GM19240 (cell line): ENCODE measurements around the gene RCOR3.
"Not testable (repeated sequence)": the region's sequence is repeated elsewhere in the genome, so short reads cannot be mapped to it uniquely, and the experiment has no call there.

Source experiments
- DNase-seq: peaks from one replicate; pipeline ENCODE4 v3.0.0; 2011; ENCODE audit warnings: low spot score; ENCODE audit not compliant: insufficient read length

RCOR3 gene

GRCh38 chr1:211258756-211259637, at the start of gene RCOR3:
Gene RCOR3 (plus strand): TSS chr1:211259366. CDS start chr1:211259561, 195 bp downstream.
- DNase-seq, result peak; percentile 28

GRCh38 chr1:211210052-211210451, 49.1 kb upstream of the RCOR3 start:
- DNase-seq, result no peak

GRCh38 chr1:211210965-211211364, 48.2 kb upstream of the RCOR3 start:
- no peak for DNase-seq

DNA sequence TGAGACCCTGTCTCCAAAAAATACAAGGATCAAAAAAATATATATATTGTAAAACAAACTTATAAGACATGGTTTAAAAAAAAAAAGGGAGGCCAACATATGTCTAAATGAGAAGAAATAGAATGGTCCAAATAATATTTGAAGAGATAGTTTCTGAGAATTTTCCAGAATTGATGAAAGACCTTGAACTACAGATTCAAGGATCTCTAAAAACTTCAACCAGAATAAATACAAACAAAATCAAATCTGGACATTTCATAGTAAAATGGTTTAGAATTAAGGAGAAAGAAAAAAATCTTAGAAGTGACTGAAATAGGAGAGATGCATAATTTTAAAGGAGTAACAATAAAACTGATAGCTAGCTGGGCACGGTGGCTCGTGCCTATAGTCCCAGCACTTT, 45.5 kb upstream of the RCOR3 start:
- no peak for DNase-seq

DNA sequence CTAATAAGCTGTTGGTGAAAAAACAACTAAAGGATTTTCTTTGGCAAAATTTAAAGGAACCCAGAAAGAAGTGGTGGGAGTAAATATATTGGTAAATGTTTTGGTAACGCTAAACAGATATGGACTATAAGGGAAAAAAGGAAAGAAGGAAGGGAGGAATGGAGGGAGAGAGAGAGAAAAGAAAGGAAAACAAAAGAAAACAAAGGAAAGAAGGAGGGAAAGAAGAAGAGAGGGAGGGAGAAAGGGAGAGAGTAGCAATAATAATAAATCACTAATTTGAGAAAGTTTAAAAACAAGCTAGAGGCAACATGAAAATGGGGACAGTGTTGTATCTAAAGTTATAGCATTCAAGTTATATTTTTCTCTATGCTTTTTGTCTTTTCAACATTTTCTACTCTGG, 43.6 kb upstream of the RCOR3 start:
- no peak for DNase-seq

DNA sequence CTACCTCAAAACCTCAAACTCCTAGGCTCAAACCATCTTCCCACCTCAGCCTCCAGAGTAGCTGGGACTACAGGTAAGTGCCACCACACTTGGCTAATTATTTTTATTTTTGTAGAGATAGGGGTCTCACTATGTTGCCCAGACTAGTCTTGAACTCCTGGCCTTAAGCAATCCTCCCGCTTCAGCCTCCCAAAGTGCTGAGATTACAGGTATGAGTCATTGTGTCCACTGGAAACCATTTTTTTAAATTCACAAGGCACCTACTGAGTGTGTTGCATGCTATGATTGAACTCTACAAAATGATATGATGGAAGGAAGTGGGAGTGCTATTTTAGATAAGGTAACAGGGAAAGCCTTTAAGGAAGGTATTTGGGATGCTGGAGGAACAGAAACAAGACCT, 41.8 kb upstream of the RCOR3 start:
- DNase-seq, result no peak

- DNase-seq, result not testable (repeated sequence)
These were observed 36.5 kb upstream of the RCOR3 start for GRCh38 chr1:211222469-211223234.

DNA sequence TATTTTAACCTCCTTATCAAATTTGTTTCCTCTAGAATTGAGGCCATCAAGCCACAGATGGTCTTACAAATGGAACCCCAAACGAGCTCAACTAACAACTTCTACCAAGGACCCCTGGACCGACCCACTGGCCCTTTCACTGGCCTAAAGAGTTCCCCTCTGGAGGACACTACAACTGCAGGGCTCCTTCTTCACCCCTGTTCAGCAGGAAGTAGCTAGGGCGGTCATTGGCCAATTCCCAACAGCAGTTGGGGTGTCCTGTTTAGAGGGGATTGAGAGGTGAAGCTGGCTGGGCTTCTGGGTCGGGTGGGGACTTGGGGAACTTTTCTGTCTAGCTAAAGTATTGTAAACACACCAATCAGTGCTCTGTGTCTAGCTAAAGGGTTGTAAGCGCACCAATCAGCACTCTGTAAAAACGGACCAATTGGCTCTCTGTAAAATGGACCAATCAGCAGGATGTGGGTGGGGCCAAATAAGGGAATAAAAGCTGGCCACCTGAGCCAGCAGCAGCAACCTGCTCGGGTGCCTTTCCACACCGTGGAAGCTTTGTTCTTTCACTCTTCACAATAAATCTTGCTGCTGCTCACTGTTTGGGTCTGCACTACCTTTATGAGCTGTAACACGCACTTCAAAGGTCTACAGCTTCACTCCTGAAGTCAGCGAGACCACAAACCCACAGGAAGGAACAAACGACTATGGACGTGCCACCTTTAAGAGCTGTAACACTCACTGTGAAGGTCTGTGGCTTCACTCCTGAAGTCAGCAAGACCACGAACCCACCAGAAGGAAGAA, 30.4 kb upstream of the RCOR3 start:
- not testable (repeated sequence) for DNase-seq

DNA sequence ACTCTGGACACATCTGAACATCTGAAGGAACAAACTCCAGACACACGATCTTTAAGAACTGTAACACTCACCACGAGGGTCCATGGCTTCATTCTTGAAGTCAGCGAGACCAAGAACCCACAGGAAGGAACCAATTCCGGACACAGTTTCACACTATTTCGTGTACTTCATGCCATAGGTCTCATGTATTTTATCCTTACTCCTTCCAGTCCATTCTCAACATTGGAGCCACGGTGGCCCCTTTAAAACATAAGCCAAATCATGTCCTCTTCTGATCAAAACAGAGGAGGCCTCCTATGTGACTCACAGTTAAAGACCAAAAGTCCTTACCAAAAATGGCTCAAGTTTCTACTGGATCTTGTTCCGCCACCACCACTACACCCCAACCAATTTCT, 29.8 kb upstream of the RCOR3 start:
- DNase-seq, result no peak

GRCh38 chr1:211231873-211232272, 27.3 kb upstream of the RCOR3 start:
- DNase-seq, result no peak

- no peak for DNase-seq
These were observed 22.4 kb upstream of the RCOR3 start for GRCh38 chr1:211236633-211237320.

DNA sequence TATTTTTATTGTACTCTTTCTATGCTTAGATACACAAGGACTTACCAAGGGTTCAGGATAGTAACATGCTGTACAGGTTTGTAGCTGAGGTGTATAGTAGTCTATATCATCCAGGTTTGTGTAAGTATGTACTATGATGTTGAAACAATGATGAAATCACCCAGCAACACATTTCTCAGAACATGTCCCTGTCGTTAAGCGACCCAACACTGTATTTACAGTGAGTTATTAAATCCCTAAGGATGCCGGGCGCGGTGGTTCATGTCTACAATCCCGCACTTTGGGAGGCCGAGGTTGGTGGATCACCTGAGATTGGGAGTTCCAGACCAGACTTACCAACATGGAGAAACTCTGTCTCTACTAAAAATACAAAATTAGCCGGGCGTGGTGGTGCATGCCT, 21.6 kb upstream of the RCOR3 start:
- no peak for DNase-seq

DNA sequence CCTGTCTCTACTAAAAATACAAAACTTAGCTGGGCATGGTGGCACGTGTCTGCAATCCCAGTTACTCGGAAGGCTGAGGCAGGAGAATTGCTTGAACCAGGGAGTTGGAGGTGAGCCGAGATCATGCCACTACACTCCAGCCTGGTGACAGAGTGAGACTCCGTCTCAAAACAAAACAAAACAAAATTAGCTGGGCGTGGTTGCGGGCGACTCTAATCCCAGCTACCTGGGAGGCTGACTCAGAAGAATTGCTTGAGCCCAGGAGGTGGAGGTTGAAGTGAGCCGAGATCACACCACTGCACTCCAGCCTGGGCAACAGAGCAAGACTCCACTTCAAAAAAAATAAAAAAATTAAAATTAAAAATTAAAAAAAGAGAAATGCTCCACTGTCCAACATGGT, 18.6 kb upstream of the RCOR3 start:
- DNase-seq, result not testable (repeated sequence)

GRCh38 chr1:211241071-211241470, 18.1 kb upstream of the RCOR3 start:
- no peak for DNase-seq

DNA sequence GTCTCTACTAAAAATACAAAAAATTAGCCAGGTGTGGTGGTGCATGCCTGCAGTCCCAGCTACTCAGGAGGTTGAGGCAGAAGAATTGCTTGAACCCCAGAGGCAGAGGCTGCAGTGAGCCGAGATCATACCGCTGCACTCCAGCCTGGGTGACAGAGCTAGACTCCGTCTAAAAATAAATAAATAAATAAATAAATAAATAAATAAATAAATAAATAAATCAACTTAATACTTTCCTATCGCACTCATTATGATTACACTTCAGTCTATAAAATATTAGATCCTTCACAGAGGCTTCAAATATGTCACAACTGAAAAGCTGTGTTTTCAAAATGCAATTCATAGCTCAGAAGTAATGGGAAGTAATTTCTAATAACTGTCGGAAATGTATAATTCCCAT, 15.5 kb upstream of the RCOR3 start:
- DNase-seq, result not testable (repeated sequence)

- DNase-seq, result not testable (repeated sequence)
These were observed 12.6 kb upstream of the RCOR3 start for GRCh38 chr1:211246583-211246982.

GRCh38 chr1:211247921-211248320, 11.2 kb upstream of the RCOR3 start:
- DNase-seq, result no peak

DNA sequence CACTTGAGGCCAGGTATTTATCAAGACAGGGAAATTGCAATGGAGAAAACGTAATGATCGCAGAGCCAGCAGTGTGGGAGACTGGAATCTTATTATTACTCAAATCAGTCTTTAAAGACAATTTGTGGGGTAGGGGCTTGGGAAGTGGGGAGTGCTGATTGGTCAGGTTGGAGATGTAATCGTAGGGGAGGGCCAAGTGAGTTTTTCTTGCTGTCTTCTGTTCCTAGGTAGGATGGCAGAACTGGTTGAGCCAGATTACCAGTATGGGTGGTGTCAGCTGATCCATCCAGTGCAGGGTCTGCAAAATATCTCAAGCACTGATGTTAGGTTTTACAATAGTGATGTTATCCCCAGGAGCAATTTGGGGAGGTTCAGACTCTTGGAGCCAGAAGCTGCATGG, 9.6 kb upstream of the RCOR3 start:
- not testable (repeated sequence) for DNase-seq

DNA sequence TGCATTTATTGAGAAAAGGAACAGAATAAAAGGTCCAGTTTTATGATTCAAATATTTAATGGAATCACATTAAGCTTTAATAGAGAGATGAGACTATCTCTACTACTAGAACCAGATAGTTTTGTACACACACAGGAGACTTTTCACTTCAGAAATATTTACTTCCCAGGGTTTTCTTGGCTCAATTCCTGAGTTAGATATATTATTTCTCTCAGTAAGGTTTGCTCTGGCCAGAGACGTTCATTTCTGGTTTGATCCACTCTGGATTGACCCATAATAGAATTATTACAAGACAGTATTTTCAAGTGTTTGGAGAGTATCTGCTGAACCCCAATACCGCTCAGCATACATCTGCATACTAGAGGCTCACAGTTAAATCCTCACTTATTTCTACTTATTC, 1.3 kb upstream of the RCOR3 start:
- no peak for DNase-seq

DNA sequence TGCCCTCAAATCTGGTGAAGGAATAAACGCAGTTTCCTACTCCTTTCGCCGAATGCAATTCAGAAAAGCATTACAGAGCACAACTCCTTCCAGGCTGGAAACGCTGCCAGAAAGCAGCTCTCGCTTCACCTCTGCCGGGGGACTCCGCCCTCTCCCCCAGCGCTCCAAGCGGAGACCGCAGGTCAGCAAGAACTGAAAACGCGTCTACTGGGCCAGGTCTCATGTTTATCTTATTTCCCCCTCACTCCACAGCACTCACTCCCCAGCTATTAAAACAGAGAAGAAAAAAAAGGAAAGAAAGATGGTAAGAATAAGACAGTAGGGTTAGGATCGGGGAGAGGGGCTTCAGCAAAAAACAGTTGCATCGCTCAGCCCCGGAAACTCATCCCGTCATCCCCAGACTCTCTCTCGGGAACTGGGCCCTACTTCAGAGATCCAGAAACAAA, 833 bp upstream of the RCOR3 start:
- peak; percentile 45 for DNase-seq

DNA sequence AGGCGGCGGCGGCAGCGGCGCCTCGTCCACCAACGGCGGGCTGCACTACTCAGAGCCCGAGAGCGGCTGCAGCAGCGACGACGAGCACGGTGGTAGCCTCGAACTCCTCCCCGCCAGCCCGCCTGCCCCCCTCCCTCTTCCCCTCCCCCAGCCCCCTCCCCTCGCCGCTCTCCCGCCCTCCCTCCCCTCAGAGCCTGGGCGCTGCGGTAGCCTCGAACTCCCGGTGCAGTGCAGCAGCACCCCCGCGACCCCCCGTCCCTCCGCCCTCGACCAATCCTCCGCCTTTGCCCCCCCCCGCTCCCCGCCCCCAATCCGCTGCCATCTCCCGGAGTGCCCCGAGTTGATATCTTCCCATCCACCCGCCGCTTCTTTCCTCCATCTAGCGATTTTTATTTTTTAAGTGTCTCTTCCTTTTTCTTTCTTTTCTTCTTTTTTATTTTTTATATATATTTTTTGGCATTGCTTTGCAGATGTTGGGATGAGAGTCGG, 516 bp downstream of the RCOR3 start:
- no peak for DNase-seq
